ENCODE results near the gene PRKAA2.

PRKAA2 gene

DNA sequence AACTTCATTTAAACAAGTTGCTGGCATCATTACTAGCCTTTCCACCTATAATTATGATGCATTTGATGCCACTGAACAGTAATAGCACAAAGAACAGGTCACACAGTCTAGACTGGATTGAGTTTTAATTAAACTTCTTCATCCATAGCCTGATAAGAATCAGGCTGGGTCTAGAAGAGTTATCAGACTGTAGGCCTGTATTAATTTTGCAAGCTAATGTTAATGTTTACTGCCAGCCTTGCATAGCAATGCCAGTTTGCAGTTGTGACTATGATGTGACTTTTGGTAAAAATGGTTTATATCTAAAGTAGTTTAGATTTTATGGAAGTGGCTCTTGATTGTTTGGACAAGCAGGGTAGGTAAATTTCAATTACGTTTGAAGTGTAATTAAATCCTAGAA, 68.0 kb downstream of the PRKAA2 start:
- no peak for DNase-seq (ENCODE audit: low read depth)

DNA sequence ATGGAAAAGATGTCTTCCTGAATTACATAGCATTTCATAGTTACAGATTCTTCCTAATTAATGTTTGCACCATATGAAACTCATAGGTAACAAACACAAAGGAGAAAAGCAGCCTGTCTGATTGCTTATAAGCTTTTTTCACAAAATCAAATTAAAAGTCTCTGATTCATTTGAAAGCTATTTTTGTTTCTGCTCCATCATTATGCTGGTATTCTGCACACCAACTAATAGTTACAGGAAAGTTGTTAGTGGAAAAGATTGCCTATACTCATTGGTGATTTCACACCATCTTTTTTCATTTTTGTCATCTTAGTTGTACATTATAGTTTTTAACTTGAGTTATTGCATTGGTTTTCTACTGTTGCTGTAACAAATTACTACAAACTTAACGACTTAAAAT, 70.0 kb downstream of the PRKAA2 start:
- no peak for DNase-seq (ENCODE audit: low read depth)

DNA sequence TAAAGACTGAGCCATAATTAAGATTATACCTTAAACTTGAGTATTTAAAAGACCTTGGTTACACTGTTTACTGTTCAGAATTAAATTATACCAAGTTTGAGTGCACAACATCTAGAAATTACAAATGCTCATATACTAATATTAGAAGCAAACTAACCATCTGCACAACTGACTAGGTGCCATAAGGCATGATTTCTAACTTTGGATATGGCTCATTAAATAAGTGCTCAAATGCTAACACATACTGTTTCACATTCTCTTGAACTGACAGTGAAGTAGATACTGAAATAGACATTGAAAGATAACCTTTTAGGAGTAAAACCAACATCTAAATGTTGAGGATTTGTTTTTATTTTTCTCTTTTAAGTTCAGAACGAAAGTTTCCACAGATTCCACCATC, 74.1 kb downstream of the PRKAA2 start:
- DNase-seq (ENCODE audit: low read depth) = no peak

DNA sequence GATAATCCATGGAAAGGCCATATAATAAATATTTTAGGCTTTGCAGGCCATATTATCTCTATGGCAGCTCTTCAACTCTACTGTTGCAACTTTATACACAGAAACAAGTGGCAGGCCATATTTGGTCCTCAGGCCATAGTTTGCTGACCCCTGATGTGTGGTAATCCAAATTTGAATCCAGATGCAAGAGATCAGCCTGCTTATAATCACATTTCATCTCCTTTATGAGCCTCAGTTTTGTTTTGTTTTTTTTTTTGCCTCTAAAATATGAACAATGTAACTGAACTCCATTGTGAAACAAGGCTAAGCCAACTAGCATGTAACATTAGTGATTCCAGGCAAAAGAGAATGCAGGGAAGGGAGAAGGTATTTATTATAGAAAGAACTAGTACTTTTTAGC, 81.6 kb downstream of the PRKAA2 start:
- DNase-seq (ENCODE audit: low read depth) = no peak

DNA sequence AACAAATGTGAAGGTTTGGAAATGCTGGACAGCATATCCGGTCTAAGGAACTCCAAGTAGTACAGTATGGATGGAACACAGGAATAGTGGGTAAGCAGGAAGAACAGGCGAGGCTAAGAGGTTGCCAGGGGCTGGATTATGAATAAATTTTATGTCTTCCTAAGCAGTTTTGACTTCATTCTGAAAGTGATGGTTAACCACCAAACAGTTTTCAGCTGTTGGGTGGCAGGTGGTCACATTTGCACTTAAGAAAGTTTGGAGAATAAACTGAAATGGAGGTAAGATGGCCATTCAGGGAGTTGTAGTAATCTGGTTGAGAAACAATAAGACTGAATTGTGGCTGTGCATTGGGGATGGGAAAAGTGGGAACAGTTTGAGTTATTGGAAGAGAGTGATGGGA, 83.8 kb downstream of the PRKAA2 start:
- no peak for DNase-seq (ENCODE audit: low read depth)

DNA sequence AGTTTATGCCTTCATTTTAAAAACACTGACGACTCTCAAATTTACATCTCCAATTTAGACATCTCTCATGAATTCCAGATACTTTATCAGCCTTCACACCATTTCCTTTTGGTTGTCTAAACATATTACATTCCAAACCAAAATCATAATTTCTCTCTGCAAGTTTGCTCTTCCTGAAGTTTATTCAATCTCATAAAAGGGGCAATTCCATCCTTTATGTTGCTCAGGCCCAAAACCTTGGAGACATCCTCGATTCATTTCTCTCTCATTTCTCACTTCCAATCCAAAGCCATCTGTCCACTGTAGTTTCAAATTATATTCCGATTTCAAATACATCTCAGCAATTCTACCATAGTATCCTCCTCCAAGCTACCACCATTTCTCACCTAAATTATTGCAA, 100.1 kb downstream of the PRKAA2 start:
- DNase-seq (ENCODE audit: low read depth) = no peak

DNA sequence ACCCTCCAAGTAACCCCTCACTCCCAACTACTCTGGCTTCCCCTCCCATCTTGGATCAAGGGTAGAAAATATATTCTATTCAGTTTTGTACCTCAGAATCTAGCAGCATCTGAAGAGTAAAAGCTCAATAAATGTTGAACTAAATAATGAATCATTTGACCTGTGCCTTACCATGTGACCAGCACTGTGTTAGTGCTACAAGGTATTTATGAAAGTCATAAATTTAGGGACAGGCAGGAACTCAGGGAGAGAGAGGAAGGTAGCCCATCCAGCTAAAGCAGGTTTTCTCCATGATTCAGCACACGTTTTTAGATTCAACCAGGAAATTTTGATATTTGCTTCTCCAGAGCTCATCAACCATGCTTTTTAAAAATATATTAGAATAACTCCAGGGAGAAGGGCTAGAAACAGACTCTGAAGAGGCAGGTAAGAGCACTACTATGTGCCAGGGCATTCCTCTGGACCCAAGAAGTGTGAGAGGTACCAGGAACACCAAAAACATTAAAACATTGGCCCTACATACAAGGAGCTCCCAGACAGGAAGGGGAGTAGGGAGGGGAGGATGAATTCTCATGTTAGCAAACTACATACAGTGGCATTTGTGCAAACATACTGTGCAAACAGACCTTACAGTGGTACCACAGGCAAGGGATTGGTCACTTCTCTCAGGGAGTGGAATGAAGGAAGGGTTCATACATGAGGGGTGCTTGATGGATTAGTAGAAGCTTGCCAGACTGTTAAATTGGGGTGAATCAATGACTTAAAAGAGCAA, 109.8 kb downstream of the PRKAA2 start:
- DNase-seq (ENCODE audit: low read depth) = no peak

DNA sequence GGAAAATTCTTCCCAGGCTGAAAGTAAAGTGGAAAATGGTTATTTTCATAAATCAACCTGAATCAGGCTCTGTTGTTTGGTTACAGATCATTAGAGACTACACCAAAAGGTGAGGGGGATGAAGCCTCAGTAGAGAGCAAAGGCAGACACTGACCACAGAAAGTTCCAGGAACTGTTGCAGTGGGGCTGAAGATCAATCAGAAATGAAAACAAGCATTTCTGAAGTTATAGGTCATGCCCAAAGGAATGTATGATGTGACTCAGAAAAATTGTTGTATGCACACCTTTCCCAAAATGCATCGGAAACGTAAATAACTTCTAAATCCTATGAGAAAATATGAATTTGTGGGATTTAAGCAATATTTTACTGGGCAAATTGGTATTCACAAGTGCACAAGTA, 110.8 kb downstream of the PRKAA2 start:
- no peak for DNase-seq (ENCODE audit: low read depth)

DNA sequence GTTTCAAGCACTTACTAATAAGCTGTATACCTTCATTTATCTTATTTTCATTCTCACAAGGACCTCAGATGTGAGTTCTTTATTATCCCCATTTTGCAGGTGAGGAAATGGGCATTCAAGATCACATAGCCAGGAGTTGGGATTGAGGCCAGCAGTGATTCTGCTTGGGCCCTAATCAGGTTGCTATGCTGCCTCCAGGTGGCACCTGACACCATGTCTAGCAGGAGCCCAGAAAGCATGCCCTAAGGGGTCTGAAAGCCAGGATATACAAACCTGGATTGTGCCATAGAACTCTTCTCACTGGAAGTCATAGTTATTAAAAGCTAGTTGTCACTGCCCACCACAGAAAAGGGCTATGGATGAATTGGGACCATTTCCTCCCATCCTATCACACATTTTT, 113.0 kb downstream of the PRKAA2 start:
- no peak for DNase-seq (ENCODE audit: low read depth)

DNA sequence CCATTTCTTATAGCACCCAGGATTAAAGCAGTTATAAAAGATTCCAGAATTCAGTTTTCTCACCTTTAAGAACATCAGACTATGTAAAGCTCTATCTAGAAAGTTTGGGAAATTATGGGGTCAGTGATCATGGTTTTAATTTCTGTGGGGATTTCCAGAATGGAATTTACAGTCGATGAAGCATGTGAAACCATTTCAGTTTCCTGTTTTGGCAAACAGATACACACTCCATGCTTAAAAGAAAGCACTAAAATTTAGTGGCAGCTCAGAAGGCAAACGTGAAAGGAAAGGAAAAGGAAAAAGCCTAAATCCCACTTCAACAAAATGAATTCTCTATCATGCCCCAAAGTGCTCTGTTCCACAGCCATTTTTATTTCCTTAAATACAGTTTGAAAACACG, 113.7 kb downstream of the PRKAA2 start:
- no peak for DNase-seq (ENCODE audit: low read depth)

All from CMK (cell line).